Ecto neural progenitor cell (in vitro differentiated cells): ENCODE results near the gene ROMO1.

Source experiments
- DNase-seq: peaks from one replicate; pipeline ENCODE4 v3.0.0-alpha.2; 2018; ENCODE audit warnings: low spot score

ROMO1 gene

DNA sequence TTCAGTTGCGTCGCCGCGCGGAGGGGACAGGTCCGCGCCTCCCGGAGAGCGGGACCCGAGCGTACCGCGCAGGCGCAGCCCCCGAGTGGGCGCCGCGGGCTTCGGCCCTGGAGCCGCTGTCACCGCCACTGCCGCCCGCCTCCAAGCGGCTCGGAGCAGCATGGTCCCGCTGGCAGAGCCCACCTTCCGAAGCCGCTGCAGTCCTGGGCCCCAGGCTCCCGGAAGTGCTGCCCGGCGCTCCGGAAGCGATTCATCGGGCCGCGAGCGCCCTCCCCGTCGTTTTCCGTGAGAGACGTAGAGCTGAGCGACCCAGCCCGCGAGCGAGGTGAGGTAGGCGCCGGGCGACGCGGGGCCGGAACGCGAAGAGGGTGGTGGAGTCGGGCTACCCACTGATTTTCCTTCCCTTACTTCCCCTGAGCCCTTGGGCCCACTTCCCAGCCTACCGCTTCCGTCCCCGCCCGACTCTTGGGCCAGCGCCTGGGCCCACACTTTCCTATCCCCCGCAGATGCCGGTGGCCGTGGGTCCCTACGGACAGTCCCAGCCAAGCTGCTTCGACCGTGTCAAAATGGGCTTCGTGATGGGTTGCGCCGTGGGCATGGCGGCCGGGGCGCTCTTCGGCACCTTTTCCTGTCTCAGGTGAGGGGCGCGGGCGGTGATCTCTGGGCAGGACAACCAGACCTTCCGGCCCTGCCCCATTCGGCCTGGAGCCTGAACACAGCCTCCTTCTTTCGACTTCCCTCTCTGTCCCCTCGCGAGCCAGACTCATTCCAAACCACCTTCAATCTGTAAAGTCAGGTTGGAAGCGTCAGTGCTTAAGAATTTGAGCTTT lies at the start of gene ROMO1, which contains the start of gene NFS1:
Gene ROMO1 (plus strand): TSS at position 279 of the 830 bp plus-strand sequence. CDS start 228 bp downstream, at position 507.
Gene NFS1 (minus strand): TSS at position 226 of the 830 bp plus-strand sequence. CDS start 64 bp downstream, at position 162.
- DNase-seq: peak; percentile 94

GRCh38 chr20:35650632-35651031 lies 48.6 kb upstream of the ROMO1 start:
- DNase-seq: no peak

GRCh38 chr20:35651958-35652357 lies 47.2 kb upstream of the ROMO1 start:
- no peak for DNase-seq

DNA sequence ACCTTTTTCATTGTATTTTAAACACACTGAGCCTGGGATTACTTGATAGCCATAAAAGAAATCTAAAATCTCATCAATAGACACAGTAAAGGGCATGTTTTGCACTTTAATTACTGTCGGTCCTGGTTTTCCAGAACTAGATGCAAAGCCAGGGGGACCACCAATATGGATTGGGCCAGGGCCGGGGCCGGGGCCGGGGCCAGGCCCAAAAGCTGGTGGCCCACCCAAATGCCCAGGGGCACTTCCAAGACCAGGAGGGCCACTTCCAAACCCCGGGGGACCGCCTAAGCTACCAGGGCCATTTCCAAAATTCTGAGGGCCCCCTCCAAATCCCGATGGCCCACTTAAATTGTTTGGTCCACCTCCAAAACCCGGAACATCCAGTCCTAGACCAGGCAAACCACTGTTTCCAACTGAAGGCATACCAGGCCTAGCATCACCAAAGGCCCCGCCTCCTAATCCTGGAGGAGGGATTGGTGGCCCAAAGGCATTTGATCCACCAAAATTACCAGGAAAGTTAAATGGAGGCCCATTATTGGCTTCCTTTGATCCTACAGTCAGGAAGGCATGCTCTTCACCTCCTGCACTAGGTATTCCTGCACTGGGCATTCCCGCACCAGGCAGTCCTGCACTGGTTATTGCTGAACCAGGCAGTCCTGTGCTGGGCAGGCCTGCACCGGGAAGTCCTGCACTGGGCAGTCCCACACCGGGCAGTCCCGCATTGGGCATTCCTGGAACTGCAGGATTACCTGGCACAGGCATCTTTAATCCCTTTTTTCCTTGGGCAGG lies 46.4 kb upstream of the ROMO1 start:
- peak; percentile 34 for DNase-seq

DNA sequence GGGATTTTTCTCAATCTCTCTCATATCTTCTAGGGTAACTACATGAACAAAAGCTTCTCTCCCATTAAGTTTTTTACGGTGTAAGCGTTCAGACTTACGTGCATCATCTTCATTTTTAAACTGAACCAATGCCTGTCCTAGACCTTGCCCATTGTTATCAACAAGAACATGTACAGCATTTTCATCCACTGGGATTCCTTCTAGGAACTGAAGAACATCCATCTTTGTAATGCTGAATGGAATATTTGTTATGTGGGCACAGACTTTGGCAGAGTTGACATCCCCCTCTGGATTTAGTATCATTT lies 45.8 kb upstream of the ROMO1 start:
- no peak for DNase-seq

GRCh38 chr20:35653893-35654292 lies 45.3 kb upstream of the ROMO1 start:
- no peak for DNase-seq

GRCh38 chr20:35654415-35654814 lies 44.8 kb upstream of the ROMO1 start:
- DNase-seq: peak; percentile 20

- no peak for DNase-seq
Observed at GRCh38 chr20:35657271-35657670, 41.9 kb upstream of the ROMO1 start.

GRCh38 chr20:35660122-35660937 lies 38.9 kb upstream of the ROMO1 start:
- peak; percentile 40 for DNase-seq

DNA sequence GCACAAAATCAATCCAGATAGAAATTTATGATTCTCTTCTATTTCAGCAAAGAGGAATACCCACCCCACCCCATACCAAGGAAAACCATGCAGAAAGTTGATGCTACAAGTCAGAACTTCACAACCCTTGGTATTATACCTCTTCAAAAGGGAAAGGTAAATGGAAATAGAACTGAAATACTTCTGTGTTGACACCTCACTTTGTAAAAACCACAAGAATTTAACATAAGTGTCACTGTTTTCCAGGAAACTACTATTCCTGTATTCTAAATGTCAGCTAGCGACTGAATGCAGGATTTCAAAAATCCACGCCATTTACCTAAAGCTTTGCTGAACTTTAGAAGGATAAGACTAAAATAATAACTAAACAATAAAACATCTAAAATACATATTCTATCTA lies 38.2 kb upstream of the ROMO1 start:
- DNase-seq: no peak

DNA sequence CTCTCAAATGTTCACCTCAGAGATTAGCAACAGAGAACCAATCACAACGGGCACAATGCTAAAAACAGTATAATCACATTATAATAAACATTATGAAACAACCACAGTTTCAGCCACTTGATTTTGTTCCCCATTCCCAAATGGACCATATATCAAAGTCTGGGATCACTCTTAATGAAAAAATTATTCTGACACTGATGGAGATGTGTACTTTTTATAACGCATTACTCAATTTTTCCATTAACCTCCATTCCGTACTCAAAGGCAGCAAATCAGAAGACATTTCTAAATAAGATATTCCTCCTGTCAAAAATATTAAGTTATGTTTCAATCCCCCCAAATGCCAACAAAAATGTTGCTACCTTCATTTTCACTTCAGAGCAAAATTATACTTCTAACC lies 37.3 kb upstream of the ROMO1 start:
- DNase-seq: no peak

GRCh38 chr20:35662551-35662950 lies 36.7 kb upstream of the ROMO1 start:
- DNase-seq: peak; percentile 12

DNA sequence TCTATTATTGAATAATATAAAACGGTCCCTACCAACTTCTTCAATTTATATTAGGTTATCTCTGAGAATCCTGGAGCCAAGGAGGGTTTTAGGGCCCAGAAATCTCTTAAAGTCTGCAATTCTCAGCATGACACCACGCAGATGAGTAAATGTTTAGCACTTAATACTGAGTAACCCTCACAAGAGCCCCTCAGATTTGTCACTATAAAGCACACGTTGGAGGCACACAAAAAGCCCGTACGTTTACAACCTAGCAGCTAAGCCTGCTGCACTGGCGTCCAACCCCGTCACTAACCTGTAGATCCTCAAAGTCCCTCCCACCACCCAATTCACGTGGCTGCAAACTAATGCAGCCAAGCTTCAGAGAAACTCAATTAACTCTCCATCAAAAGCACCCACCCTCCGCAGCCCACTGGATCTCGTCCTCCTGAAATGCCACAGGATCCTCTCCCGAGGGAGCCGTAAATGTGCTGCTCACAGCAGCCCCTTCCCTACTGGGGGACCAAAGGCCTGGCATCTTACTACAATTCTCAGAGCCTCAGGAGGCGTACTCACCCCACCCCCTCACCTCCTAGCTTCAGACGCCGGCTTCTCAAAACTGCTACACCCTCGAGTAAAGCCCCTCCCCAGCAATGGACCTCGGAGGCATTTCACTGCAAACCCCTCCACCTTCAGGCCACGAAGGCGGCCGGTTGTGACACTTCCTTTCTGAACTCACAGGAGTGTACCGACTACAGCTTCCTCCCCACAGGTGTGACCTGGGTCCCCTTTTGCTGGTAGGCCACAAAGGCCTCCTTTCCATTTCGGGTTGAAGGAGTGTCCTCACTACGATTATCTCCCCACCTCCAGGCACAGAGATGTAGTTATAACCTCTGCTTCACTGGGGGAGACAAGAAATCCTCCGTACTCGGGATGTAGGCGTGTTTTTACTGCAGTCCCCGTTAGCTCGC lies 35.4 kb upstream of the ROMO1 start:
- peak; percentile 69 for DNase-seq

DNA sequence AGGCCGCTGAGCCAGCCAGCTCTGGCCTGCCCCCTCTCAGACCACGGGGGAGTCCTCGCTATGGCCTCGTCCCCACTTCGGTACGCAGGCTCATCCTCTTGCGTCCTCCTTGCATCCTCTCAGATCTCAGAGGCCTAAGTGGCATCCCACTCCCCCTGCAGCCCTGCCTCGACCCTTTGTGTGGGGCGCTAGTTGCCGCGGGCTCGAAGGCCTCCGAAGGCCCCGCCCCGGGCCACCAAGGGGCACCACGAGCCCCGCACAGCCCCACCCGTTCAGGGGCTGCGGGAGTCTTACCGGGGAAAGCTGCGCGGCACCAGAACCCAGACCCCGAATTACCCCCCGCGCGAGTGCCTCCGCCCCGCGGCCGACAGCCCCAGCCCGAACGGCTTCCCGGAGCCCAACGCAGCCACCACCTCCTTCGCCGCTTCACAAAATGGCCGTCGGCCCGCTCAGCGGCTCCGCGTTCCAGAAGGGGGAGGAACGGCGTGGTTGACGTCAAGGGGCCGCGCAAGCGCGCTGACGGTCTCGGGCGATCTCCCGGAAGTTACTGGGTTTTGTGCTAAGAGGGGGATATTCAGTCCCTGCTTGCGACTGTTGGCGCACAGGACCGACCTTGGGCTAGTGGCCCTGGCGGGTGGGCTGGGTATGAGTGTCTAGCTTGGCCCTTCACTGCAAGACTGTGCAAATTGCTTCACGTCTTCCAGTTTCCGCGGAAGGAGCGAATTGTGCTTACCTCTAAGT lies 34.6 kb upstream of the ROMO1 start, which contains the start of the genes CPNE1 and RBM12:
Gene CPNE1 (minus strand): TSS at position 435 of the 741 bp plus-strand sequence. CDS start 31,977 bp downstream, outside the sequence.
Gene RBM12 (minus strand): TSS at position 435 of the 741 bp plus-strand sequence. CDS start 9,578 bp downstream, outside the sequence.
- peak; percentile 97 for DNase-seq

DNA sequence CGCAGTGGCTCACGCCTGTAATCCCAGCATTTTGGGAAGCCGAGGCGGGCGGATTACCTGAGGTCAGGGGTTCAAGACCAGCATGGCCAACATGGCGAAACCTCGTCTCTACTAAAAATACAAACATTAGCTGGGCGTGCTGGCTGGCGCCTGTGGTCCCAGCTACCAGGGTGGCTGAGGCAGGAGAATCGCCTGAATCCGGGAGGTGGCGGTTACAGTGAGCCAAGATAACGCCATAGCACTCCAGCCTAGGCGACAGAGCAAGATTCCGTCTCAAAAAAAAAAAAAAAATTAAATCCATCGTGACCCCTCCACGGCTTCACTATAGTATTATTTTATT lies 33.3 kb upstream of the ROMO1 start:
- peak; percentile 22 for DNase-seq

- peak; percentile 10 for DNase-seq
Observed at GRCh38 chr20:35669221-35669620, 30.0 kb upstream of the ROMO1 start.

GRCh38 chr20:35669681-35670080 lies 29.5 kb upstream of the ROMO1 start:
- peak; percentile 17 for DNase-seq

- DNase-seq: no peak
Observed at GRCh38 chr20:35673884-35674283, 25.3 kb upstream of the ROMO1 start.

DNA sequence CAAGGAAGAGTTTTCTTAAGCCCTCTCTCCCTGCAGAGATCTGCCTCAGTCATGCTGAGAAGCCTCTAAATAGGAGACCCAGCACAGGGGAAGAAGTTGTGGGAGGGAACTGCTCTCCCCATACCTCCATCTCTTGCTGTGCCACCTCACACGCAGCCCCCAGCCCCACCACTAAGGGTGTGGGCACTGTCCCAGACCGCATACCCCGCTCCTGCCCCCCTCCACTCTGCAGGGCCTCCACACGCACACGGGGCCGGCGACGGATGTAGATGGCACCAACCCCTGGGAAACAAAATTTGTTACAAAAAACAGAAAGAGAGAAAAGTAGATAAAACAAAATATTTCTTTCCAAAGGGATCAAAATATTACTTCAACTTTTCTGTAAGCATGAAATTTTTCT lies 24.3 kb upstream of the ROMO1 start:
- DNase-seq: no peak

DNA sequence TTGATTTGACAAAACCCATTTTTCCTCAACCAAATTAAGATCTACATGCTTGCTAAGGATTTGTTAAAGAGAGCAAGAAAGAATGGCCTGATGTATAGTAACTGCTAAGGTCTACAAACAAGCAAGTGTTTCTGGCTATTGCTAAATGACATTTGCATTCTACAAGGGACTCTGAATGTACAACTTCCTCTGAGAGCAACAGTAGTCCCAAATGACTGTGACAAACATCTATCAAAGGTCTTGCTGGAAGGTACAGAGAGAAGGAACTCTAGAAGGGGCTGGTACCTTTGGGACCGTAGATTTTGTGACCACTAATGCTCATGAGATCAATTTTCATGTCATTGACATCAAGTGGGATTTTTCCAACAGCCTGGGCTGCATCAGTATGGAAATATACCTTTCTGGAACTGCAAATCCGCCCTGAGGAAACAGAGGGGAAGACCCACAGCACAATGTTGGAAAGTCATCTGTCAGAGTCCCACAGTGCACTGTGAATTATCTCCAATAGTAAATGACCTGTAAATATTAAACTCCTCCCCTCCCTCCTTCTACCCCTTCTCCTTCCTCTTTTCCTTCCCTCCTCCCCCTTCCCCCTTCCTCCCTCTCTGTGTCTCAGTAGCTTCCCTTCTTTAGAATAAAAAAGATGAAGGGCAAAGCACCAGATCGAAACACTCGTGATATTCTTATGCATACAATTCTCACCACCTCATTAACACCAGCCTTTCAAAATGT lies 18.6 kb upstream of the ROMO1 start:
- no peak for DNase-seq
